Epithelial cell of prostate (primary cell): ENCODE data around the gene TMEM187.
A peak's percentile ranks its signal among the peaks of the same experiment; 100 is the strongest.

ENCODE experiments used
- DNase-seq: peaks from one replicate; pipeline ENCODE4 v3.0.0-alpha.2; 2011; ENCODE audit warnings: low read depth, low spot score
- H3K27ac ChIP-seq: fragments of 450-650 bp; 2 replicates; pipeline ENCODE4 v1.5.1; 2017; ENCODE audit warnings: mild to moderate bottlenecking

The TMEM187 gene

GRCh38 chrX:153934148-153934761 is 38.3 kb upstream of the TMEM187 start:
- peak overlapping the region; percentile 43 for H3K27ac ChIP-seq
- no peak for DNase-seq

- no peak for DNase-seq
- H3K27ac ChIP-seq = peak within 1 kb of the TSS; percentile 43
Observed at GRCh38 chrX:153934762-153935325, 37.7 kb upstream of the TMEM187 start, which contains the start of gene NAA10. TSS of gene NAA10 (minus strand) at chrX:153935037. CDS start at chrX:153934904, 133 bp downstream.

GRCh38 chrX:153935326-153935851 is 37.2 kb upstream of the TMEM187 start:
- no peak overlapping the region for H3K27ac ChIP-seq
- DNase-seq = no peak

- H3K27ac ChIP-seq = no peak overlapping the region
- no peak for DNase-seq
Observed at GRCh38 chrX:153937056-153937455, 35.5 kb upstream of the TMEM187 start.

GRCh38 chrX:153938226-153938786 is 34.2 kb upstream of the TMEM187 start:
- no peak overlapping the region for H3K27ac ChIP-seq
- no peak for DNase-seq

- DNase-seq = no peak
- H3K27ac ChIP-seq = no peak overlapping the region
Observed at GRCh38 chrX:153939573-153939972, 33.0 kb upstream of the TMEM187 start.

GRCh38 chrX:153941336-153942252 is 31.0 kb upstream of the TMEM187 start:
- H3K27ac ChIP-seq = no peak overlapping the region
- no peak for DNase-seq

- DNase-seq = no peak
- H3K27ac ChIP-seq = no peak within 1 kb of the TSS
Observed at GRCh38 chrX:153944140-153944799, 28.3 kb upstream of the TMEM187 start, which contains the start of gene RENBP. TSS of gene RENBP (minus strand) at chrX:153944643. CDS start at chrX:153944610, 33 bp downstream.

- no peak overlapping the region for H3K27ac ChIP-seq
- no peak for DNase-seq
Observed at GRCh38 chrX:153944800-153945150, 27.8 kb upstream of the TMEM187 start.

GRCh38 chrX:153945956-153946943 is 26.3 kb upstream of the TMEM187 start:
- no peak overlapping the region for H3K27ac ChIP-seq
- DNase-seq = no peak

GRCh38 chrX:153947009-153947769 is 25.4 kb upstream of the TMEM187 start:
- DNase-seq = no peak
- no peak overlapping the region for H3K27ac ChIP-seq

GRCh38 chrX:153948002-153948466 is 24.5 kb upstream of the TMEM187 start:
- no peak for DNase-seq
- H3K27ac ChIP-seq = no peak overlapping the region

GRCh38 chrX:153948847-153949805 is 23.4 kb upstream of the TMEM187 start:
- no peak overlapping the region for H3K27ac ChIP-seq

GRCh38 chrX:153950127-153950526 is 22.4 kb upstream of the TMEM187 start:
- no peak for DNase-seq
- no peak overlapping the region for H3K27ac ChIP-seq

More at GRCh38 chrX:153948847-153949805, 23.4 kb upstream of the TMEM187 start:
- DNase-seq = no peak

- DNase-seq = no peak
- no peak overlapping the region for H3K27ac ChIP-seq
Observed at GRCh38 chrX:153951683-153952372, 20.7 kb upstream of the TMEM187 start.

- DNase-seq = no peak
- H3K27ac ChIP-seq = no peak overlapping the region
Observed at GRCh38 chrX:153952373-153953026, 20.1 kb upstream of the TMEM187 start.
